SIG-M5 treated with dmso at 0.1 percent for 504 hours (cell line): ENCODE results near the gene PRKACA.

ENCODE experiments used
- DNase-seq: peaks from one replicate; lab custom pipeline; 2025; ENCODE audit not compliant: unreplicated experiment; lab: John Stamatoyannopoulos, UW

Gene PRKACA

DNA sequence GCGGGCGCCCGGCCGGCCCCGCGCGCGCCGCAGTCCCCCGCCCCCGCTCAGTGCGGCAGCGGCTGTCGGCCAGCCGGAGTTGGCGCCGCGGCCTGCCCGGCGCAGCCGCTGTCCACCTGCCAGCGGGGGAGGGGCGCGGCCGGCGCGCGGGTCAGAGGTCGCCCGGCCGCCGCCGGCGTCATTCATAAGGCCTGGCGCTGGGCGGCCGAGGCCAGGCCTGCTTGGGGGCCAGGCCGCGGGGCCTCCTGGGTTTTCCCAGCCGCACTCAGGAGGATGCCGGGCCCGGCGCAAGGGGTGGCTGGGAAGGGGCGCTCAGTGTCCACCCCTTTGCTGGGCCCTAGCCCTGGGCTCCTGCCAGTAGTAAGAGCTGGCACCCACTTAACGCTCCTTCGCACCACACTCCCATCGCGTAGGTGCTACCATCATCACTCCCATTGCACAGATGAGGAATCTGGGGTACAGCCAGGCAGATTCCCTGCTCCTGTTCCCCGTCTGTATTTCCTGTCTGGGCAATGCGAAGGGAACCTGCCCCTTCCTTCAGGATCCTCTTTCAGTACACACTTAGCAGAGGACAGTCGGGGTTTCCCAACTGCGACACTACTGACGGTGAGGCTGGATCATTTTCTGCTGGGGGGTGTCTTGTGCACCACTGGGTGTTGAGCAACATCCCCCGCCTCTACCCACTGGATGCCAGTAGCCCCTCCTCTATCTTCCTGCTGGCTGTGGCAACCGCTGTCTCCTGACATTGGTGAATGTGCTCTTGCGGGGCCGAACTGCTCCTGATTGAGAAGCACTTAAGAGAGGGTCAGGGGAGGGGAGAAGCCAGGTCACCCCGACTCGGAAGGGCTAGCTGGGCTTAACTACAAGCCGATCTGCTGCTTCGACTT, 846 bp upstream of the PRKACA start:
- DNase-seq = peak; percentile 96

DNA sequence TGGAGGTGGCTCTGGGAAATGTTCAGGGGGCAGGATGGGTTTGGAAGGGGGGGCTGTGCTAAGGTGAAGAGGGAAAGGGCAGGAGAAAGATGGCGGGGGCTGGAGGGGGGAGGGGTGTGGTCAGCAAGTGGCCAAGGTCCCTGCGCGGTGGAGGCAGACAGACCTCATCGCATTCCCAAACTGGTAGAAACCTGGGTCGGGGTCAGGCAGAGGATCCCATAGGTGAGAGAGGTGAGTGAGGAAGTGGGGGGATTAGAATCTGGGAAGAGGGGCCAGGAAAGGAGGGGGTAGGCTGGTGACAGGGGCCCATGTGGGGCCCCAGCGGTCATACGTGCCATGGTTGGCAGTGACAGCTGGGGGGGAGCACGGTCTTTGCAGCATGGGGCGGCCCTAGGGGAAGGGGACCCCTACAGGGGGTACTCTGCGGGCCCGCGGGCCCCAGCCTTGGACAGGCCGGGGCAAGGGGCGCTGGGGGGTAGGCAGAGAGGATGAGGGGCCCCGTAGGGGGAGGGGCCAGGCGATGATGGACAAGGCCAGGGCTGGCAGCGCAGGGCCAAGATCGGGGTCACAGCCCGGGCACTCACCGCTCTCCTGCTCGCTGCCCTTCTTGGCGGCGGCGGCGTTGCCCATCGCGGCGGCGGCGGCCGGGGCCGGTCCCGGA, 514 bp downstream of the PRKACA start:
- DNase-seq = no peak

DNA sequence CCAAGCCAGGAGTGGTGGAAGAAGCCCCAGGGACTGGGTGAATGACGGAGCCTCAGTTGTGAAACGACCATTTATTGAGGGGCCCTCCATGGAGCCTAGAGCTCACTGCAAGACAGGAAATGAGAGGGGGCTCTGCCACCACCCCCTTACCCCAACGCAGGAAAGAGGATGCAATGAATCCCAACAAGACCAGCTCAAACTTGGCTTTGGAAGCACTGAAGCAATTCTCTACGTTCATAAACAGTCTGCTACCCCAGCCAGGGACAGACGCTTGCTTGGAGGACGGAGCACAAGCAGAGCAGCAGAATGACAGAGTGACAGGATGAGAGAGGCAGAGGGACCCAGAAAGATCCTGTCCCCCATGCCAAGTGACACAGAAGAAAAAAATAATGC, 1.0 kb downstream of the PRKACA start:
- DNase-seq = no peak

DNA sequence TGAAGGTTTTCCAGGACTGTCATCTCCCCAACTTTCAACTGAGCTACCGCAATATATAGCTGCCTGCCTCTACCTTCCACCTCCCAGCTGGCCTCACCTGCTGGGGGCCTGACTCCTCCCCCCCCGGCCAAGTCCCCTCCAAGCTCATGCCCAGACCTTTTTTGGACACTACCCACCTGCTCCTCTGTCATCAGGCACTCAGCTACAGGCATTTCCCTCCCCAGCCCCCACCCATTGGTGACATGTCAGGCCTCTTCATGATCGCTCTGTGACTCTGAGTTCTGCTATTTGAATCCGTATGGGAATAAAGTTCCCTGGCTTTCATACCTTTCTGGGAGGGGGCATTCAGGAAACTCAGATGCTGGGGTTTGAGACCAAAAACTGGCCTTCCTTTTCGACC, 1.8 kb downstream of the PRKACA start:
- DNase-seq = no peak

DNA sequence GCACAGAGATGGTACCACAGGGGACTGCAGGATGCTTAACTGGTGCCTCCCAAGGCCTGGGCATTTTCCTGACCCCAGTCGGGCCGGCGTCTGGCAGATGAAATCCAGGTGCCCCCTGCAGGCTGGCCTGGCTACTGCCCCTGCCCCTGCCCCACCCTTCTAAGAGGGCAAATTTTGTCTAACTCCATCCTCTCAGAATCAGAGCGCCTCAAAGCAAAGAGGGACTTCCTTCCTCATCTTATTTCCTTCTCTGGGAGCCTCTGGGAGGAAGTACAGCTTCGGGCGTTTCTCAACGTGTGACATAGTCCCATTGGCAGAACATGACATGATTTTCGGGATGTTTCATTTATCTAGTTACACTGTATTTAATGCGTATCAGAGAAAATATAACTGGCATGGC, 2.7 kb downstream of the PRKACA start:
- DNase-seq = peak; percentile 62

DNA sequence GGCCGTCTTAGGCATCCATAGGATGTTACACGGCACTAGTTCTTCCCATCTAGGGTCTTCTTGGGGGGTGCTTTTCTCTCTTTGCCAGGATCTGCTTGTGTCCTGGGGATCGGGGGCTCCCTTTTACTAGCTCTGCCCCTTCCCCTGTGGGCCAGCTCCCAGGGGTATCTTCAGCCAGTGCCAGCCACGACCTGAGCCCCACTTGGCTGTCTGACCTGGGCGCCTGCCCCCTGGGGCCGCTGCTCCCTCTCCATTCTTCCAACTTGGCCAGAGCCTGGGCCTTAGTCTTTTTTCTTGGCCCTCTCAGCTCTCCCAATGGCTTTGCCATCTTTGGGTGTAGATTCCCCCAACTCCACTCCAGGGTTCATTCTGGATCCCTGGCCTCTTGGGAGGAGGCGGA, 3.1 kb downstream of the PRKACA start:
- no peak for DNase-seq

DNA sequence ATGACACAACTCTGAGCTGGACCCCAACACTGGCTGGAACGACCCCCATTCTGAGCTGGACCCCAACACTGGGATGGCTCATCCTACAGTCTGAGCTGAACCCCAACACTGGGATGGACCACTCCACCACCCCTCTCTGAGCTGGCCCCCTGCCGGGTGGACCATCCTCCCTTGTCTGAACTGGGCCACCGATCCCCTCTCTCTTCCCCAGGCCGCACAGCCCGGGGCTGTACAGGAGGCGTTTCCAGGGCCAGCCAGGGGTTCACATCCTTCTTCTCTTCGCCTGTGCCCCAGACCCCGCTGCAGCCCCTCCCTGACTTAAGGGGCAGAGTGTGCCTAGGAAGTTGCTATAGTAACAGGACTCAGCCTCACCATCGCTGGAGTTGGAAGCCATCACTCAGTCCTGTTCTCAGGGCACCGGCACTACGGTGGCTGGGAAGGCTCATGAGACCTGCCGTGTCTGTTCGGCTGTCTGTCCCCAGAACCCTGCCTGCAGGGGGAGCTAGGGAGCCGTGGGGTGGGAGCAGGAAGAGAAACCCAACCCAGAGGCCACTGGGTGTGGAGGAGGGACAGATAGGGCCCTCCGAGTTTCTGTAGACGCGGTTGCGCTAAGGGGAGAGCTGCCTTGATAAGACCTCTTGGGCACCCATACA, 3.7 kb downstream of the PRKACA start:
- peak; percentile 41 for DNase-seq

DNA sequence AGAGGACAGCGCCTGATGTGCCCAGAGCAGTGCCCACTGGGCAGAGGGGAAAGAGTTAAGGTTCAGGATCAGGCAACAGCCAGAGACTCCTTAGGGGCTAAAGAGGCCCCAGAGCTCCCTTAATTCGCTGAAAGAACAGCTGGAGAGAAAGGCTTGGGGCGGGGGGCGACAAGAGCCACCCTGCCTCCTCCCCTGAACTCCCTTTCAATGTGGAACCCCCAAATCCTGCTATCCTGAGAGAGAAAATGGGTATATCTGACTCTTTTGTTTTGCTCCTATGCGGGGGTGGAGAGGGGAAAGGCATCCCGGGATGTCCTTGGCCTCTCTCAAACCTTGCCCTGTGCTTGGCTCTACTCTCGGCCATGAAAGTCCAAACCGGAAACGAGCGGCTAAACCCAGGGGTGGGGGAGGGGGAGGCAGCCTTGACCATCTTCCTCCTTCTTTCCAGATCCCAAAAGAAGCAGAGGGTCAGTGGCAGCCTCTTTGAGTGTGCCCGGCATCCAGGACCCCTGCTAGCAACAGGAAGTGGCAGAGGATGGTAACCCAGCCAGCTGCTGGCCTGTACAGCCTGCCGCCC, 4.7 kb downstream of the PRKACA start:
- DNase-seq = no peak

DNA sequence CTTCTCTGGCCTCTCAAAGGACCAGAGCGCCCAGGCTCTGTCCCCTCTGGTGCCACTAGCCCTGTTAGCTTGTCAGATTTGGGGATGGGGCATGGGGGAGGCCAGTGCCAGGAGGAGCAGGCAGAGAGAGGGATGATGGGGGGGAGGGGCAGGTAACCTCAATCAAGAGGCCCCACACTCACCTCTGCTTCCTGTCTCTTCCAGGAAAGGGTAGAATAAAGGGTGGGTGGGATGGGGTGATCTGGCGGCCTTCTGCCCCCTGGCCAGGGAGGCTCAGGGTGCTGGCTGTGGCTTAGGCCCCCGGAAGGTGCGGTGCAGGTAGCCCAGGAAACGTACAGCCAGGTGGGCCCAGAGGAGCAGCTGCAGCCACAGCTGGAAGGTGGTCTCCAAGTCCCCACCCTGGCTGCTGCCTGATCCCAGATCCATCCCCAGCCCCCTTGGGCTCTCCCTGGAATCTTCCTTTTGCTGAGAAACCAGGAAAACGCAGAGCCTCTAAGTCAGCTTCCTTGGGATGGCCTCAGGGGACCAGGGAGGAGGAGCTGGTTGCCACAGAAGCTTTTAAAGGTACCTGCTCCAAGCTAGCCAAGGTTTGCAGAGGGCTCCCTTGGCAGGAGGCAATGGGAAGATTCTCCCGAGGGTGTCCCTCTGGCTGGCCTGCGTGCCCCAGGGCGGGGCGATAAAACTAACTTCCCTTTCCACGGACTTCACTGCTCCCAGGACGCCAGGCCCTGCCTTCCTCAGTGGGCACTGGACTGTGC, 5.3 kb downstream of the PRKACA start:
- DNase-seq = no peak

DNA sequence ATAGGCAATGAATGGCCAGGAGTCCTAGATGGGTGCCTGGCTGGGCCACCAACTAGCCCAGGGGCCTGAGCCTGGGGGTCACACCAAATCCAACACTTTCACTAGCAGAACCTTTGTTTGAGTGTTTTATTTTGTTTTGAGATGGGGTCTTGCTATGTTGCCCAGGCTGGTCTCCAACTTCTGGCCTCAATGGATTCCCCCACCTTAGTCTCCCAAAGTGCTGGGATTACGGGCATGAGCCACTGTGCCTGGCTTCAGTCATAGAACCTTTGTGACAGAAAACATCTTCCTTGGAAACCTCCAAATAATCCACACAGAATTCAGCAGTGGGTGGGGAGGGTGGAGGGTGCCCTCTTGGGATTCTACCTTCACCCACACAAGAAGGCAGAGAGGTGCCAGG, 6.1 kb downstream of the PRKACA start:
- DNase-seq = no peak

DNA sequence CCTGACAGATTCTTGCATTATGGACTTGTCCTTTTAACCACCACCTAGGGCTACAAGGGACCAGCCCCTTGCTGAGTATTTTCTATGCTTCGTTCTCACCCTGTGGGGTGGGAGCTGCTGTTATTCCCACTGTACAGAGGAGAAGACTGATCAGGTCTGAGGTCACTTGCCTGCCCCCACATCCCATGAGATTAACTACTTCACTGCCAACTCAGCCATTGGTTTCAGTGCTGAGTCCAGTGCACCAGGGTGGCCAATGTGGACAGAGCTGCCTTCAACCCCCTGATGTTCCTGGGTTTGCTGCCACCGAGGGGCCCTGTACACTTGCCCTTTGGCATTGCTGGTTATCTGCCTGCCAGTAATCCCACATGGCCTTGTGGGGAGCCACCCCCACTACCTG, 6.9 kb downstream of the PRKACA start:
- no peak for DNase-seq

DNA sequence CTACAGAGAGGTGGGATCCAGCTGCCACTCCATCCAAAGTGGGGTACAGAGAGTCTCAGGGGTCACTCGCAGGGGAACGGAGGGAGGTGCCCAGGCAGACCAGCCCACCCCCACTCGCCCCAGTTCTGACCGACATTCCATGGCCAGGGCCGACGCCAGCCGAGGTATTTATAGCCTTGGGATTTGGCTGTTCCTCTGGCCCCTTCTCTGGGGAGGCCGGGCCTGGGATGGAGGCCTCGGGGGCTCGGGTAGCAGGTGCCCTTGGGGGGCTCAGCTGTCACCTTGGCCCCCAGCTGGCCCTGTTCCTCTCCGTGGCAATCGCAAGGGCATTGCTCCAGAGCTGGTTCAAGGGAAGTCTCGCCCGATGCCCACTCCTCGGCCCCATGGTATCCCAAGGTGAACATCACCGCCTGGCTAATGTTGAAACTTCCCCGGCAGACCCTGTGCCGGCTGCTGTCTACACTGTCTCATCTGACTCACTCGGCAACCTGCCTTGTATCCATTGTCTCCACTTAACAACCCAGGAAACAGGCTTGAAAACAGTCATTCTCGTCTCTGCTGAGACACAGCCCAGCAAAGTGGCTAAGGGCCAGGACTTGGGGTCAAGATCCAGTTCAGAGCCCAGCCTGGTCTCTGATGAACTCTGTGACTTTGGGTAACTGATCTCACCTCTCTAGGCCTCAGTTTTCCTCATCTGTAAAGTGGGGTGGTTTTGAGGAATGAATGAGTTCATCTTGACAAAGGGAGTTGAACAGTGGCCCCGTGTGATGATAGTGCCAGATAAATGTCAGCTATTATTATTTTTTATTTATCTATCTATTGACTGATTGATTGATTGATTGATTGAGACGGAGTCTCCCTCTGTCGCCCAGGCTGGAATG, 9.7 kb downstream of the PRKACA start:
- DNase-seq = no peak

DNA sequence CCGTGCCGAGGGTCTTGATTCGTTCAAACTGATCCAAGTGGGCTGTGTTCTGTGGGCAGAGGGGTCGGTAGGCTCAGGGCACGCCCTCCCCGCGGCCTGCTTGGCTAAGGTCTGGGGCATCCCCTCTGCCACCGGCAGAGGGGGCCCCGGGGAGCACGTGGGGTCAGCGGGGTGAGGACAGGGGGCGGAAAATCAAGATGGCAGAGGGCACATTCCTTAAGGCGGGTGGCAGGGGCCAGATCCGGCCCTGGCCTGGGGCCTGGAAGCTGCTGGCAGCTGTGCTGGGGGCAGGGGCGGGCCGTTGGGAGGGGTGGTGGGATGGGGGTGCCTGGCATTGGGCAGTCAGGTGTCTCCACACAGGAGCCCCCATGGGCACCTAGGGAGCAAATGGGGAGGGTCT, 10.7 kb downstream of the PRKACA start:
- DNase-seq = no peak

DNA sequence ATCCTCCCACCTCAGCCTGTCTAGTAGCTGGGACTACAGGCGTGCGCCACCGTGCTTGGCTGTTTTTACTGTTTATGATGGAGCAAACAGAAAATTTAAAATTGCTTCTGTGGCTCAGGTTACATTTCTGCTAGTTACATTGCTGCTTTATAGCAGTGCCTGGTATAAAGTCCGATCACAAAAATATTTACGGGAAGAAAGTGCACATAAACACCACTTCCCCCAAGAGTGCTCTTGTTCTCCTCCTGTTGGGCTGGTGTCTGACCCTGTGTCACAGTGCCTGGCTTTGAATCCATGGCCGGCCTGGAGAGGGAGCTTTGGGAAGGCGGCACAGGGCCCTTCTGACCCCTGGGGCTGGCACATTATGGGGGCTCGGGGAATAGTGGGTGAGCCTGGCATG, 11.9 kb downstream of the PRKACA start:
- no peak for DNase-seq

DNA sequence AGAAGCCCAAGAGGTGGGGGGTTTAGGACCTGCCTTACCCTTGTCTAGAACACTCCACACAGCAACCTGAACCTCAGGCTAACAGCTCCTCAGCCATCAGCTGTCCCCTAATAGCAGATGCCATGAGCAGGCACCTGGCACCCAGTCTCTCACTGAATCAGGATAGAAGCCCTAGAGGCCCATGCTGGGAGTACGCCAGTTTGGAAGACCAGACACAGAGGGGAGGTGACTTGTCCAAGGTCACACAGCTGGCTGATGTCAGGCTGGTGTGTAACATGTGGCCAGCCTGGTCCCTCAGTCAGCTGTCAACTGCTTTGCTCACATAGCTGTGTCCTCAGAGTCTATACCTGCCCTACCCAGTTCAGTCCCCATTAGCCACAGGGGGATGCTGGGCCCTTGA, 14.3 kb downstream of the PRKACA start:
- no peak for DNase-seq

DNA sequence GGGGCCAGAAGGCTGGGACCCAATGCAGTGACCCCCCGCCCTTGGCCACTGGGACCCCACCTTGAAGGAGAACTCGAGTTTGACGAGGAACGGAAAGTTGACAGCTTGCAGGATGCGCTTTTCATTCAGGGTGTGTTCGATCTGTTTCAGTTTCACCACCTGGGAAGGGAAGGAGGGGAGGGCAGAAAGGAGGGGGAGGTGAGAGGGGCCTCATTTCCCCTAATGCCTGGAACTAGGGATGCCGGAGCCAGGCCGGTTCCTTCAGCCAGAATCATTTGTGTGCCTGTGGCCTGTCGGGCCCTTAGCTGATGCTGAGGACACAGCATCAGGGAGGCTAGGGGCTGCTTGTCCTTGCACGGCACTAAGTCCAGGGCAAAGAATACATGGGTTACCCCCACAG, 14.8 kb downstream of the PRKACA start:
- DNase-seq = no peak

DNA sequence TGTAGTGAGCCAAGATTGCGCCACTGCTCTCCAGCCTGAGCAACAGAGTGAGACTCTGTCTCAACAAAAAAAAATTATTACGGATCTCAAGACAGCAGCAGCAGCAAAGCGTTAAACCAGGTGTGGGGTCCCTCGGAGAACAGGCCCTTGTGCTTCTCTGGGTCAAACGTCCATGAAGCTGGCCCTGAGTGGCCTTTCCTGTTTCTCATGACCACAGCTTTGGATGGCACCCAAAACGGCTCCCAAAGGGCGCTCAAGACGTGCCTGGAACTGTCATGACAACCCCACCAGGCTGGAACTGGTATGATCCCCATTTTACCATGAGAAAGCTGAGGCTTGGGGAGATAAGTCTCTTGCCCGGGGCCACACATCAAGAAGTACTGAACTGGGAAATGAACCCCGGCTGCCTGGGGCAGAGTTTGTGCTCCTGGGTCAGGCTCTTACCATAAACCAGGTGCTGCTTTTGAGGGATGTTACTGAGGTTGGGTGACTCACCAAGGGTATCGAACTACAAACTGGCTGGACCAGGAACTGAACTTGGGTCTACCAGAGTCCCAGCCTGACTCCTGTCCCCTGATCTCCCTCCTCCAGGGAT, 15.4 kb downstream of the PRKACA start:
- no peak for DNase-seq

DNA sequence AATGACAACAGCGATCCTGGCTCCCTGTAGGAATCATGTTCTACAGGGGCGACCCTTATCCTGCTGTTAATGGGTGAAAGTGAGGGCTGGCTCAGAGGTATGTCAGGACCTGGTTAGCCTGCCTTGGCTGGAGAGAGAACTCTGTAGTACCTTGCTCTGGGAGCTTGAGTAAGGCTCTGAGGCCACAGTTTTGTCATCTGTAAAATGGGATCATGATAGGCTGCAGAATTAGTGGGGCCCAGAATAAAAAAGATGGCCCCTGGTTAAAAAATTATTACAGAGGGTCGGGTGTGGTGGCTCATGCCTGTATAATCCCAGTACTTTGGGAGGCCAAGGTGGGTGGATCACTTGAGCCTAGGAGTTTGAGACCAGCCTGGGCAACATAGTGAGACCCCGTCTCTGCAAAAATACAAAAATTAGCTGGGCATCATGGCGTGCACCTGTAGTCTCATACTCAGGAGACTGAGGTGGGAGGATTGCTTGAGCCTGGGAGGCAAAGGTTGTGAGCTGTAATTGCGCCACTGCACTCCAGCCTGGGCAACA, 16.5 kb downstream of the PRKACA start:
- no peak for DNase-seq

DNA sequence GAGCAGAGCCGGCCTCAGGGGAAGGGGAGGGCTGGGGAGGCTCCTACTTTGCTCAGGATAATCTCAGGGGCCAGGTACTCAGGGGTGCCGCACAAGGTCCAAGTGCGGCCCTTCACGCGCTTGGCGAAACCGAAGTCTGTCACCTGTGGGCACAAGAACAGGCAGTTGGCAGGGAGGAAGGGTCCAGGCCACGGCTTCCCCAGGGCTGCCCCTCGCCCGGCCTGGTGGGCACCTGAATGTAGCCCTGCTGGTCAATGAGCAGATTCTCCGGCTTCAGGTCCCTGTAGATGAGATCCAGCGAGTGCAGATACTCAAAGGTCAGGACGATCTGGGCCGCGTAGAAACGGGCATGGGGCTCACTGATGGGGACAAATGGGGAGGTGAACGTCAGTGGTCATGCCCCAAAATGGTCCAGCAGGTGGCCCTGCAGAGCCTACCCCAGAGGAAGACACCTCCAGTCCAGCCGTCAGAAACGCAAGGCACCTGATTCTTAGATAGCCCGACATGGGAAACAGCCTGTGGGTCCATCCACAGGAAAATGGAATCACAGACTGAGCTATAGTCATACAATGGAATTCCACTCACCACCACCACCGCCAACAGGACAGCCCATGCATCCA, 19.9 kb downstream of the PRKACA start:
- DNase-seq = no peak
